NT2/D1 (cell line): ENCODE measurements around the gene TENM4.

Source experiments
- SUZ12 ChIP-seq: IDR thresholded peaks from 2 replicates; pipeline ENCODE4 v1.6.1; 2011; ENCODE audit not compliant: insufficient read length, insufficient read depth; ENCODE audit errors: extremely low read depth
- YY1 ChIP-seq: IDR thresholded peaks from 2 replicates; pipeline ENCODE4 v1.6.1; 2011; ENCODE audit not compliant: insufficient read length, insufficient read depth
- ZNF274 ChIP-seq: IDR thresholded peaks from 2 replicates; pipeline ENCODE4 v1.6.1; 2011; ENCODE audit warnings: mild to moderate bottlenecking, low read depth, low read length

DNA sequence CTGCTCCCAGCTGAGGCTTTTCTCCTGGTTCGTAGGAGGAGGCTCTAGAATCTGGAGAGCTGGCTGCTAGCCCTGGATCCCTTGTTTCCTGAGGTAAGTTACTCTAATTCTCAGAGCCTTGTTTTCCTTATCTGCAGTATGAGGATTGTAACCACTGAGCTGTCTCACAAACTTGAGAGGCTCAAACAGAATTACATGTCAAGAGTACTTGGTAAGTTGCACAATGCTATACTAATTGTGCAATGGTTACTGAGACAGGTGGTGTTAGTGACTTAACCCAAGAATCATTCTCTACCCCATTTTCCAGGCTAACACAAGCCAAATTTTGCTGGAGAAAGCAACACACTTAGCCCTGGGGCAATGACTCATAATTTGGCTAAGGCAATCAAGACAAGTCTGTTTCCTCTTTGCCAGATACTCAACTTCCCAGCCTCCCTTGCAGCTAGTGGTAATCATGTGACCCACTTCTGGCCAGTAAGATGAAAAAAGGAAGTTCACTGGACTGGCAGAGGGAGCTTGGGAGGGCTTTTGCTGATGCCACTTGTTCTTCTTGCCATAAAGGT is 348.0 kb downstream of the TENM4 start:
- TF ChIP-seq SUZ12 = no peak
- no peak for TF ChIP-seq YY1
- no peak for TF ChIP-seq ZNF274
